Hindlimb muscle (tissue), 1 donor: ENCODE data around the gene GATA6. TPM values are rescaled to one million over a fixed set of nuclear protein-coding genes. Genes with fewer than 3 reads are reported as not detected.

Experiments used
- DNase-seq: peaks from one replicate; pipeline ENCODE4 v3.0.0-alpha.2; 2013
- polyA plus RNA-seq: library from polyadenylated mRNA; unstranded; fragments of 120-200 nt; gene quantifications from one replicate; pipeline ENCODE4 v1.2.1, GENCODE V29; 2013; ENCODE audit not compliant: insufficient read length

GATA6 gene
- polyA plus RNA-seq, result 1.3 TPM

GRCh38 chr18:22169011-22169888, at the start of gene GATA6:
Gene GATA6, plus strand, starts transcription at chr18:22169589. Its CDS starts 1,556 bp downstream, at chr18:22171145.
- DNase-seq, result peak; percentile 75

- DNase-seq, result no peak
Measured at GRCh38 chr18:22124970-22125369, 44.4 kb upstream of the GATA6 start.

GRCh38 chr18:22128954-22129353, 40.4 kb upstream of the GATA6 start:
- no peak for DNase-seq

GRCh38 chr18:22129778-22130177, 39.6 kb upstream of the GATA6 start:
- DNase-seq, result no peak

- DNase-seq, result no peak
Measured at GRCh38 chr18:22132258-22132657, 37.1 kb upstream of the GATA6 start.

GRCh38 chr18:22132763-22133162, 36.6 kb upstream of the GATA6 start:
- no peak for DNase-seq

- no peak for DNase-seq
Measured at GRCh38 chr18:22136395-22136794, 33.0 kb upstream of the GATA6 start.

- DNase-seq, result no peak
Measured at GRCh38 chr18:22141211-22141610, 28.2 kb upstream of the GATA6 start.

GRCh38 chr18:22143347-22144340, 25.7 kb upstream of the GATA6 start:
- DNase-seq, result no peak

GRCh38 chr18:22145160-22145559, 24.2 kb upstream of the GATA6 start:
- DNase-seq, result no peak

- DNase-seq, result no peak
Measured at GRCh38 chr18:22149710-22150109, 19.7 kb upstream of the GATA6 start.

- no peak for DNase-seq
Measured at GRCh38 chr18:22152093-22152492, 17.3 kb upstream of the GATA6 start.

- no peak for DNase-seq
Measured at GRCh38 chr18:22153428-22153827, 16.0 kb upstream of the GATA6 start.

GRCh38 chr18:22155584-22155983, 13.8 kb upstream of the GATA6 start:
- no peak for DNase-seq

- no peak for DNase-seq
Measured at GRCh38 chr18:22159014-22159413, 10.4 kb upstream of the GATA6 start.

GRCh38 chr18:22161090-22161489, 8.3 kb upstream of the GATA6 start:
- DNase-seq, result no peak

- DNase-seq, result no peak
Measured at GRCh38 chr18:22163416-22164161, 5.8 kb upstream of the GATA6 start.

- no peak for DNase-seq
Measured at GRCh38 chr18:22164337-22165048, 4.9 kb upstream of the GATA6 start.

GRCh38 chr18:22165049-22165602, 4.3 kb upstream of the GATA6 start:
- no peak for DNase-seq

- no peak for DNase-seq
Measured at GRCh38 chr18:22165603-22166068, 3.8 kb upstream of the GATA6 start.
